NCI-H524 (cell line): ENCODE results near the gene WNK4.

Source experiments
- DNase-seq, 2 experiments: peaks; one replicate each; lab custom pipeline; 2025; lab: John Stamatoyannopoulos, UW

WNK4 gene

GRCh38 chr17:42841975-42842685 is 61.7 kb downstream of the WNK4 start:
- no peak for DNase-seq

DNA sequence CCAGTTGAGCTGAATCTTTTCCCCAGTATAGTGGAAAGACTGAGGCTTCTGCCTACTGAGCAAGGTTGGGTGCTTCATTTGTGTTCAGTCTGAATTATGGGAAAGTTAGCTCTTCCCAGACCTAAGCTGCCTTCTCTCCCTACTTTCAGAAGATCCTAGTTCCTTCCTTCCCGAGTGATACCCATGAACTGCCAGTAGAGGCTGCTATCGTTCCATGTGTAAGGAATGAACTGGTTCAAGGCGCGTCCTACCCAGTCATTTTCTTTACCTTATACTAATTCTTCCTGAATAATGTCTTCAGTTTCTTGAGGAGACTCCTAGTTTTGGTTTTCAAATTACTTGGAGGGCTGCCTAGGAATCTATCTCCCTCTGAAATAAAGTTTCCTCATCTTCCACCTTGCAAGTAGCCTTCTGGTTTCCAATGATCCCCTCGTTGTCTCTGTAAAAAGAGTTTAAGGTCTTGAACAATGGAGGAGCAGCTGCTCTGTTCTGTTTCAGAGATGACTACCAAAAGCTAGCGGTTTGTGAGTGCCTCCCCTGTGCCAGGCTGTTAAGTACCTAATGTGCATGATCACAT is 63.0 kb downstream of the WNK4 start:
- peak; percentile 43 to 61 for DNase-seq

- no peak for DNase-seq
These were observed 63.9 kb downstream of the WNK4 start, which contains the start of gene AOC2 for GRCh38 chr17:42844271-42844670. Gene AOC2, plus strand, starts transcription at chr17:42844580. Its CDS starts 47 bp downstream, at chr17:42844627.

DNA sequence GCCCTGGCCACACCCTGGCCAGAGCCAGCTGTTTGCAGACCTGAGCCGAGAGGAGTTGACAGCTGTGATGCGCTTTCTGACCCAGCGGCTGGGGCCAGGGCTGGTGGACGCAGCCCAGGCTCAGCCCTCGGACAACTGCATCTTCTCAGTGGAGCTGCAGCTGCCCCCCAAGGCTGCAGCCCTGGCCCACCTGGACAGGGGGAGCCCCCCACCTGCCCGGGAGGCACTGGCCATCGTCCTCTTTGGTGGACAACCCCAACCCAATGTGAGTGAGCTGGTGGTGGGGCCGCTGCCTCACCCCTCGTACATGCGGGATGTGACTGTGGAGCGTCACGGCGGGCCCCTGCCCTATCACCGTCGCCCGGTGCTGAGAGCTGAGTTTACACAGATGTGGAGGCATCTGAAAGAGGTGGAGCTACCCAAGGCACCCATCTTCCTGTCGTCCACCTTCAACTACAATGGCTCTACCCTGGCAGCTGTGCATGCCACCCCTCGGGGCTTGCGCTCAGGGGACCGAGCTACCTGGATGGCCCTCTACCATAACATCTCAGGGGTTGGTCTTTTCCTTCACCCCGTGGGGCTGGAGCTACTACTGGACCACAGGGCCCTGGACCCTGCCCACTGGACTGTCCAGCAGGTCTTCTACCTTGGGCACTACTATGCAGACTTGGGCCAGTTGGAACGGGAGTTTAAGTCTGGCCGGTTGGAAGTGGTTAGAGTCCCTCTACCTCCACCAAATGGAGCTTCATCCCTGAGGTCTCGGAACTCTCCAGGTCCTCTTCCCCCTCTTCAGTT is 64.5 kb downstream of the WNK4 start:
- no peak for DNase-seq

GRCh38 chr17:42845556-42845917 is 65.1 kb downstream of the WNK4 start:
- DNase-seq, result no peak

DNA sequence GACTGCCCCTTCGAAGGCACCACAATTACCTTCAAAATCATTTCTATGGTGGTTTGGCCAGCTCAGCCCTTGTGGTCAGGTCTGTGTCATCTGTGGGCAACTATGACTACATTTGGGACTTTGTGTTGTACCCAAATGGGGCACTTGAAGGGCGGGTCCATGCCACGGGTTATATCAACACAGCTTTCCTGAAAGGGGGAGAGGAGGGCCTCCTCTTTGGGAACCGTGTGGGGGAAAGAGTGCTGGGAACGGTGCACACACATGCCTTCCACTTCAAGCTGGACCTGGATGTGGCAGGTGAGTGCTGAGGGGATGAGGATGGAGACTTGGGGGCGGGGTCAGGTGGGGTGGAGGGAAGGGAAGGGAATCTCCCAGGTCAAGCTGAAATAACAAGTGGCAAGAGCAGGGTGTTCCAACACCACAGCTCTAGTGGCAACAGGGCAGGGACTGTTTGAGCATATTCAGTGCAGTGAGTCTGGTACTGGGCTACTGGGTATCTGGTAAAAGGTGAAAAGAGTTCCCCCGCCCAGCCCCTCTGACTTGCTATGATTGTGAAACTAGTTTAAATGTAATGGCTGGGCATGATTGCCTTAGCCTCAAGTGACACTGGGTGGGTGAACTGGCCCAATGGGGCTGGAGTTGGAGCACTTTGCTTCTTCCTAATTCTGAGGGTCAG is 65.6 kb downstream of the WNK4 start:
- DNase-seq, result no peak
